WTC11 (cell line): ENCODE data around the gene WSCD2. TPM values are rescaled to one million over a fixed set of nuclear protein-coding genes. Genes with fewer than 3 reads are reported as not detected.

Source experiments
- ATAC-seq: fragments of 200-7000 bp; cut with Tn5 transposase; 2 replicates; pipeline ENCODE4 v1.10.0; 2021; ENCODE audit warnings: mild to moderate bottlenecking, moderate library complexity
- CTCF ChIA-PET: fragments of 300-600 bp; sonication (Branson Sonifier 250); formaldehyde crosslinking; loops from one replicate; lab custom pipeline; 2021; ENCODE audit warnings: antibody characterized with exemption; lab: Charles Lee
- POLR2A ChIA-PET: fragments of 350-600 bp; sonication (Branson Sonifier 250); formaldehyde crosslinking; loops from one replicate; lab custom pipeline; 2021; ENCODE audit warnings: antibody characterized with exemption; lab: Charles Lee
- DNase-seq: peaks from one replicate; pipeline ENCODE4 v3.0.0; 2021; ENCODE audit warnings: low spot score
- H3K27ac Mint-ChIP-seq: 2 replicates; pipeline ENCODE4 v1.8.0; 2021; ENCODE audit warnings: mixed read lengths
- H3K27me3 Mint-ChIP-seq: 2 replicates; pipeline ENCODE4 v1.8.0; 2021; ENCODE audit warnings: low read depth, mild to moderate bottlenecking, moderate library complexity, mixed read lengths
- H3K36me3 Mint-ChIP-seq: 2 replicates; pipeline ENCODE4 v1.8.0; 2021; ENCODE audit warnings: mixed read lengths
- H3K4me1 Mint-ChIP-seq: 2 replicates; pipeline ENCODE4 v1.8.0; 2022; ENCODE audit warnings: mixed read lengths
- H3K4me3 Mint-ChIP-seq: 2 replicates; pipeline ENCODE4 v1.8.0; 2021; ENCODE audit warnings: mild to moderate bottlenecking, moderate library complexity, mixed read lengths
- H3K9me3 Mint-ChIP-seq: 2 replicates; pipeline ENCODE4 v1.8.0; 2021; ENCODE audit warnings: mixed read lengths
- ERG ChIP-seq: fragments of 250-450 bp; sonication (Bioruptor Pico); IDR thresholded peaks from 2 replicates; pipeline ENCODE4 v1.8.0; 2021; ENCODE audit warnings: mild to moderate bottlenecking
- HMGA2 ChIP-seq: fragments of 250-450 bp; sonication (Bioruptor Pico); IDR thresholded peaks from 2 replicates; pipeline ENCODE4 v1.4.0; 2021; ENCODE audit warnings: mild to moderate bottlenecking, moderate library complexity
- IRF1 ChIP-seq: sonication (generic); formaldehyde crosslinking; IDR thresholded peaks from 2 replicates; pipeline ENCODE4 v1.8.0; 2023; ENCODE audit warnings: missing genetic modification reagents
- JAZF1 ChIP-seq: fragments of 250-450 bp; sonication (Bioruptor Pico); IDR thresholded peaks from 2 replicates; pipeline ENCODE4 v1.9.0; 2021; ENCODE audit warnings: moderate library complexity, mild to moderate bottlenecking, inconsistent platforms
- KAT7 ChIP-seq: sonication (generic); formaldehyde crosslinking; IDR thresholded peaks from 2 replicates; pipeline ENCODE4 v1.8.1; 2023; ENCODE audit warnings: missing genetic modification reagents, mild to moderate bottlenecking, borderline replicate concordance
- NFE2L1 ChIP-seq: sonication (generic); formaldehyde crosslinking; IDR thresholded peaks from 2 replicates; pipeline ENCODE4 v1.8.1; 2023; ENCODE audit warnings: missing genetic modification reagents
- PREB ChIP-seq: sonication (generic); formaldehyde crosslinking; IDR thresholded peaks from 2 replicates; pipeline ENCODE4 v1.8.1; 2022; ENCODE audit warnings: mild to moderate bottlenecking, missing genetic modification reagents, moderate library complexity, borderline replicate concordance
- RORB ChIP-seq: fragments of 250-450 bp; sonication (Bioruptor Pico); IDR thresholded peaks from 2 replicates; pipeline ENCODE4 v1.9.0; 2021; ENCODE audit warnings: mild to moderate bottlenecking
- SP1 ChIP-seq: sonication (generic); formaldehyde crosslinking; conservative IDR thresholded peaks from 2 replicates; pipeline ENCODE4 v1.8.1; 2022; ENCODE audit warnings: missing genetic modification reagents
- USF2 ChIP-seq: sonication (generic); formaldehyde crosslinking; IDR thresholded peaks from 2 replicates; pipeline ENCODE4 v1.8.1; 2023; ENCODE audit warnings: mild to moderate bottlenecking, missing genetic modification reagents, moderate library complexity
- ZNF138 ChIP-seq: sonication (generic); formaldehyde crosslinking; conservative IDR thresholded peaks from 2 replicates; pipeline ENCODE4 v1.8.1; 2022; ENCODE audit warnings: mild to moderate bottlenecking, moderate library complexity, missing genetic modification reagents
- ZNF232 ChIP-seq: sonication (generic); formaldehyde crosslinking; IDR thresholded peaks from 2 replicates; pipeline ENCODE4 v1.8.0; 2022; ENCODE audit warnings: mild to moderate bottlenecking, missing genetic modification reagents
- ZNF423 ChIP-seq: fragments of 250-450 bp; sonication (Bioruptor Pico); IDR thresholded peaks from 2 replicates; pipeline ENCODE4 v2.1.2; 2022; ENCODE audit warnings: mild to moderate bottlenecking, moderate library complexity
- ZNF512 ChIP-seq: sonication (generic); formaldehyde crosslinking; IDR thresholded peaks from 2 replicates; pipeline ENCODE4 v1.8.1; 2022; ENCODE audit warnings: missing genetic modification reagents, borderline replicate concordance
- total RNA-seq: library from RNA; stranded (reverse); gene quantifications from 3 replicates; pipeline ENCODE4 v1.2.3, GENCODE V29; 2021
- TF ChIP-seq, protein P1 (sequence below): fragments of 250-450 bp; sonication (Bioruptor Pico); IDR thresholded peaks from 2 replicates; pipeline ENCODE4 v2.1.2; 2022; ENCODE audit warnings: mild to moderate bottlenecking, moderate library complexity
- TF ChIP-seq, protein P2 (sequence below): sonication (generic); formaldehyde crosslinking; IDR thresholded peaks from 2 replicates; pipeline ENCODE4 v1.8.0; 2022; ENCODE audit warnings: mild to moderate bottlenecking, missing genetic modification reagents
- TF ChIP-seq, protein P3 (sequence below): fragments of 250-450 bp; sonication (Bioruptor Pico); IDR thresholded peaks from 2 replicates; pipeline ENCODE4 v1.9.0; 2021; ENCODE audit warnings: mild to moderate bottlenecking
- TF ChIP-seq, protein P4 (sequence below): fragments of 250-450 bp; sonication (Bioruptor Pico); IDR thresholded peaks from 2 replicates; pipeline ENCODE4 v1.9.0; 2021; ENCODE audit warnings: mild to moderate bottlenecking, borderline replicate concordance
- TF ChIP-seq, protein P5 (sequence below): sonication (generic); formaldehyde crosslinking; IDR thresholded peaks from 2 replicates; pipeline ENCODE4 v1.8.0; 2022; ENCODE audit warnings: missing genetic modification reagents

The WSCD2 gene
- total RNA-seq, 1 experiment from 2014 or later, result 1.1 TPM

- ChIA-PET CTCF (no interaction called here), POLR2A (no interaction called here)
- Mint-ChIP-seq H3K27ac (no peak overlapping the region), H3K27me3 (no peaks in the 10 kb centered on the region), H3K4me1 (peaks cover 16% of the 10 kb centered on the region), H3K4me3 (no peak overlapping the region), H3K36me3 (no peaks in the 10 kb centered on the region), H3K9me3 (no peaks in the 10 kb centered on the region)
- TF ChIP-seq, protein P1, sequence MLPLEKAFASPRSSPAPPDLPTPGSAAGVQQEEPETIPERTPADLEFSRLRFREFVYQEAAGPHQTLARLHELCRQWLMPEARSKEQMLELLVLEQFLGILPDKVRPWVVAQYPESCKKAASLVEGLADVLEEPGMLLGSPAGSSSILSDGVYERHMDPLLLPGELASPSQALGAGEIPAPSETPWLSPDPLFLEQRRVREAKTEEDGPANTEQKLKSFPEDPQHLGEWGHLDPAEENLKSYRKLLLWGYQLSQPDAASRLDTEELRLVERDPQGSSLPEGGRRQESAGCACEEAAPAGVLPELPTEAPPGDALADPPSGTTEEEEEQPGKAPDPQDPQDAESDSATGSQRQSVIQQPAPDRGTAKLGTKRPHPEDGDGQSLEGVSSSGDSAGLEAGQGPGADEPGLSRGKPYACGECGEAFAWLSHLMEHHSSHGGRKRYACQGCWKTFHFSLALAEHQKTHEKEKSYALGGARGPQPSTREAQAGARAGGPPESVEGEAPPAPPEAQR, result no peak
- TF ChIP-seq USF2 (CRISPR knock-in tag) (no peak), ZNF138 (CRISPR knock-in tag) (no peak), ZNF423 (CRISPR knock-in tag) (no peak), KAT7 (CRISPR knock-in tag) (no peak), PREB (CRISPR knock-in tag) (no peak), ERG (CRISPR knock-in tag) (no peak), NFE2L1 (no peak), SP1 (CRISPR knock-in tag) (no peak), HMGA2 (CRISPR knock-in tag) (no peak), RORB (CRISPR knock-in tag) (no peak), JAZF1 (CRISPR knock-in tag) (no peak), ZNF232 (no peak), ZNF512 (CRISPR knock-in tag) (no peak), IRF1 (CRISPR knock-in tag) (no peak)
- TF ChIP-seq, protein P2, sequence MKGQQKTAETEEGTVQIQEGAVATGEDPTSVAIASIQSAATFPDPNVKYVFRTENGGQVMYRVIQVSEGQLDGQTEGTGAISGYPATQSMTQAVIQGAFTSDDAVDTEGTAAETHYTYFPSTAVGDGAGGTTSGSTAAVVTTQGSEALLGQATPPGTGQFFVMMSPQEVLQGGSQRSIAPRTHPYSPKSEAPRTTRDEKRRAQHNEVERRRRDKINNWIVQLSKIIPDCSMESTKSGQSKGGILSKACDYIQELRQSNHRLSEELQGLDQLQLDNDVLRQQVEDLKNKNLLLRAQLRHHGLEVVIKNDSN (CRISPR knock-in tag), result no peak
- TF ChIP-seq, protein P3, sequence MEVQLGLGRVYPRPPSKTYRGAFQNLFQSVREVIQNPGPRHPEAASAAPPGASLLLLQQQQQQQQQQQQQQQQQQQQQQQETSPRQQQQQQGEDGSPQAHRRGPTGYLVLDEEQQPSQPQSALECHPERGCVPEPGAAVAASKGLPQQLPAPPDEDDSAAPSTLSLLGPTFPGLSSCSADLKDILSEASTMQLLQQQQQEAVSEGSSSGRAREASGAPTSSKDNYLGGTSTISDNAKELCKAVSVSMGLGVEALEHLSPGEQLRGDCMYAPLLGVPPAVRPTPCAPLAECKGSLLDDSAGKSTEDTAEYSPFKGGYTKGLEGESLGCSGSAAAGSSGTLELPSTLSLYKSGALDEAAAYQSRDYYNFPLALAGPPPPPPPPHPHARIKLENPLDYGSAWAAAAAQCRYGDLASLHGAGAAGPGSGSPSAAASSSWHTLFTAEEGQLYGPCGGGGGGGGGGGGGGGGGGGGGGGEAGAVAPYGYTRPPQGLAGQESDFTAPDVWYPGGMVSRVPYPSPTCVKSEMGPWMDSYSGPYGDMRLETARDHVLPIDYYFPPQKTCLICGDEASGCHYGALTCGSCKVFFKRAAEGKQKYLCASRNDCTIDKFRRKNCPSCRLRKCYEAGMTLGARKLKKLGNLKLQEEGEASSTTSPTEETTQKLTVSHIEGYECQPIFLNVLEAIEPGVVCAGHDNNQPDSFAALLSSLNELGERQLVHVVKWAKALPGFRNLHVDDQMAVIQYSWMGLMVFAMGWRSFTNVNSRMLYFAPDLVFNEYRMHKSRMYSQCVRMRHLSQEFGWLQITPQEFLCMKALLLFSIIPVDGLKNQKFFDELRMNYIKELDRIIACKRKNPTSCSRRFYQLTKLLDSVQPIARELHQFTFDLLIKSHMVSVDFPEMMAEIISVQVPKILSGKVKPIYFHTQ (CRISPR knock-in tag), result no peak
- TF ChIP-seq, protein P4, sequence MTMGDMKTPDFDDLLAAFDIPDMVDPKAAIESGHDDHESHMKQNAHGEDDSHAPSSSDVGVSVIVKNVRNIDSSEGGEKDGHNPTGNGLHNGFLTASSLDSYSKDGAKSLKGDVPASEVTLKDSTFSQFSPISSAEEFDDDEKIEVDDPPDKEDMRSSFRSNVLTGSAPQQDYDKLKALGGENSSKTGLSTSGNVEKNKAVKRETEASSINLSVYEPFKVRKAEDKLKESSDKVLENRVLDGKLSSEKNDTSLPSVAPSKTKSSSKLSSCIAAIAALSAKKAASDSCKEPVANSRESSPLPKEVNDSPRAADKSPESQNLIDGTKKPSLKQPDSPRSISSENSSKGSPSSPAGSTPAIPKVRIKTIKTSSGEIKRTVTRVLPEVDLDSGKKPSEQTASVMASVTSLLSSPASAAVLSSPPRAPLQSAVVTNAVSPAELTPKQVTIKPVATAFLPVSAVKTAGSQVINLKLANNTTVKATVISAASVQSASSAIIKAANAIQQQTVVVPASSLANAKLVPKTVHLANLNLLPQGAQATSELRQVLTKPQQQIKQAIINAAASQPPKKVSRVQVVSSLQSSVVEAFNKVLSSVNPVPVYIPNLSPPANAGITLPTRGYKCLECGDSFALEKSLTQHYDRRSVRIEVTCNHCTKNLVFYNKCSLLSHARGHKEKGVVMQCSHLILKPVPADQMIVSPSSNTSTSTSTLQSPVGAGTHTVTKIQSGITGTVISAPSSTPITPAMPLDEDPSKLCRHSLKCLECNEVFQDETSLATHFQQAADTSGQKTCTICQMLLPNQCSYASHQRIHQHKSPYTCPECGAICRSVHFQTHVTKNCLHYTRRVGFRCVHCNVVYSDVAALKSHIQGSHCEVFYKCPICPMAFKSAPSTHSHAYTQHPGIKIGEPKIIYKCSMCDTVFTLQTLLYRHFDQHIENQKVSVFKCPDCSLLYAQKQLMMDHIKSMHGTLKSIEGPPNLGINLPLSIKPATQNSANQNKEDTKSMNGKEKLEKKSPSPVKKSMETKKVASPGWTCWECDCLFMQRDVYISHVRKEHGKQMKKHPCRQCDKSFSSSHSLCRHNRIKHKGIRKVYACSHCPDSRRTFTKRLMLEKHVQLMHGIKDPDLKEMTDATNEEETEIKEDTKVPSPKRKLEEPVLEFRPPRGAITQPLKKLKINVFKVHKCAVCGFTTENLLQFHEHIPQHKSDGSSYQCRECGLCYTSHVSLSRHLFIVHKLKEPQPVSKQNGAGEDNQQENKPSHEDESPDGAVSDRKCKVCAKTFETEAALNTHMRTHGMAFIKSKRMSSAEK (CRISPR knock-in tag), result no peak
- TF ChIP-seq, protein P5, sequence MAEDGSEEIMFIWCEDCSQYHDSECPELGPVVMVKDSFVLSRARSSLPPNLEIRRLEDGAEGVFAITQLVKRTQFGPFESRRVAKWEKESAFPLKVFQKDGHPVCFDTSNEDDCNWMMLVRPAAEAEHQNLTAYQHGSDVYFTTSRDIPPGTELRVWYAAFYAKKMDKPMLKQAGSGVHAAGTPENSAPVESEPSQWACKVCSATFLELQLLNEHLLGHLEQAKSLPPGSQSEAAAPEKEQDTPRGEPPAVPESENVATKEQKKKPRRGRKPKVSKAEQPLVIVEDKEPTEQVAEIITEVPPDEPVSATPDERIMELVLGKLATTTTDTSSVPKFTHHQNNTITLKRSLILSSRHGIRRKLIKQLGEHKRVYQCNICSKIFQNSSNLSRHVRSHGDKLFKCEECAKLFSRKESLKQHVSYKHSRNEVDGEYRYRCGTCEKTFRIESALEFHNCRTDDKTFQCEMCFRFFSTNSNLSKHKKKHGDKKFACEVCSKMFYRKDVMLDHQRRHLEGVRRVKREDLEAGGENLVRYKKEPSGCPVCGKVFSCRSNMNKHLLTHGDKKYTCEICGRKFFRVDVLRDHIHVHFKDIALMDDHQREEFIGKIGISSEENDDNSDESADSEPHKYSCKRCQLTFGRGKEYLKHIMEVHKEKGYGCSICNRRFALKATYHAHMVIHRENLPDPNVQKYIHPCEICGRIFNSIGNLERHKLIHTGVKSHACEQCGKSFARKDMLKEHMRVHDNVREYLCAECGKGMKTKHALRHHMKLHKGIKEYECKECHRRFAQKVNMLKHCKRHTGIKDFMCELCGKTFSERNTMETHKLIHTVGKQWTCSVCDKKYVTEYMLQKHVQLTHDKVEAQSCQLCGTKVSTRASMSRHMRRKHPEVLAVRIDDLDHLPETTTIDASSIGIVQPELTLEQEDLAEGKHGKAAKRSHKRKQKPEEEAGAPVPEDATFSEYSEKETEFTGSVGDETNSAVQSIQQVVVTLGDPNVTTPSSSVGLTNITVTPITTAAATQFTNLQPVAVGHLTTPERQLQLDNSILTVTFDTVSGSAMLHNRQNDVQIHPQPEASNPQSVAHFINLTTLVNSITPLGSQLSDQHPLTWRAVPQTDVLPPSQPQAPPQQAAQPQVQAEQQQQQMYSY (CRISPR knock-in tag), result no peak
- ATAC-seq (no peak), DNase-seq (no peak)
Observed at GRCh38 chr12:108099073-108099472, 30.0 kb upstream of the WSCD2 start.
